ENCODE results near the gene MTO1. TPM values are rescaled to one million over a fixed set of nuclear protein-coding genes. Genes with fewer than 3 reads are reported as not detected.

Gene MTO1, protein sequence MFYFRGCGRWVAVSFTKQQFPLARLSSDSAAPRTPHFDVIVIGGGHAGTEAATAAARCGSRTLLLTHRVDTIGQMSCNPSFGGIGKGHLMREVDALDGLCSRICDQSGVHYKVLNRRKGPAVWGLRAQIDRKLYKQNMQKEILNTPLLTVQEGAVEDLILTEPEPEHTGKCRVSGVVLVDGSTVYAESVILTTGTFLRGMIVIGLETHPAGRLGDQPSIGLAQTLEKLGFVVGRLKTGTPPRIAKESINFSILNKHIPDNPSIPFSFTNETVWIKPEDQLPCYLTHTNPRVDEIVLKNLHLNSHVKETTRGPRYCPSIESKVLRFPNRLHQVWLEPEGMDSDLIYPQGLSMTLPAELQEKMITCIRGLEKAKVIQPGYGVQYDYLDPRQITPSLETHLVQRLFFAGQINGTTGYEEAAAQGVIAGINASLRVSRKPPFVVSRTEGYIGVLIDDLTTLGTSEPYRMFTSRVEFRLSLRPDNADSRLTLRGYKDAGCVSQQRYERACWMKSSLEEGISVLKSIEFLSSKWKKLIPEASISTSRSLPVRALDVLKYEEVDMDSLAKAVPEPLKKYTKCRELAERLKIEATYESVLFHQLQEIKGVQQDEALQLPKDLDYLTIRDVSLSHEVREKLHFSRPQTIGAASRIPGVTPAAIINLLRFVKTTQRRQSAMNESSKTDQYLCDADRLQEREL
- 19.1 and 26.3 TPM in 2 replicates for total RNA-seq (2014; rRNA removed; shearing (Covaris generic))

DNA sequence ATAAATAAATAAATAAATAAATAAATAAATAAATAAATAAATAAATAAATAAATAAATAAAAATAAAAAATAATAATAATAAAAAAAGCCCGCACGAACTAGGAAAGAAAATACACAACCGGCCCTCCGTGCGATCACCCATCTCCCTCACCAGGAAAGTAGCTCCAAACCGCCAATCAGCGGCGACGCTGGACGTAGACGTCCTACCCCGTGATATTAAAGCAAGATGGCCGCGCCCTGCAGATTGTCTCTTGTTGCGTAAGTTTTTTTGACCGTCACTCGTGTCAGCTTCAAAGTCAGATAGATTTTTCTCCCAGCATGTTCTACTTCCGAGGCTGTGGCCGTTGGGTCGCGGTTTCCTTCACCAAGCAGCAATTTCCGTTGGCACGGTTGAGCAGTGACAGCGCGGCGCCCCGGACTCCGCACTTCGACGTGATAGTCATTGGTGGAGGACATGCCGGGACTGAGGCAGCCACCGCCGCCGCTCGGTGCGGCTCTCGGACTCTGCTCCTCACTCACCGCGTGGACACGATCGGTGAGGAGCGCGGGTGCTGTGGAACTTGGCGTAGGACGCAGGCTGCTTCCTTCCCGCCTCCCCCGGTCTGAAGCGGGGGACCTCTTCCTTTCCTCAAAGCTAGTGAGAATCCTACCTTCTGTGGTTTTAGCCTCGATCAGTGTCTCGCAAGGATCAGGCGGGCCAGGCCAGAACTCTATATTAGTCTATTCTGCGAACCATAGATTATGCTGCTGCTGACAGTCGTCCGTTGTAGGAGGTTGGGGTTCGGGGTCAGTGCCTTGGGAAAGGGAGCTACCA lies at the start of gene MTO1:
Gene MTO1, plus strand, starts transcription at position 201 of the 814 bp plus-strand sequence. Its CDS starts 118 bp downstream, at position 319.

GRCh38 chr6:73452107-73452461 lies 9.5 kb upstream of the MTO1 start, which contains the start of gene CGAS:
Gene CGAS, minus strand, starts transcription at chr6:73452297. Its CDS starts 116 bp downstream, at chr6:73452181.

GRCh38 chr6:73520688-73521350 lies 59.3 kb downstream of the MTO1 start, which contains the start of gene EEF1A1:
Gene EEF1A1, minus strand, starts transcription at chr6:73521032. Its CDS starts 1,006 bp downstream, at chr6:73520026.

Small RNAs within 50 kb of the gene (small RNA-seq; reads per million reads assigned to genes)
- gene AL603910.2 (not detected), gene RN7SL827P (not detected), gene RNU6-975P (not detected)

Other genes with a start within 250 kb of the MTO1 start
- gene KHDC1L, start 236.2 kb upstream of the MTO1 start, total RNA-seq (2014; rRNA removed; shearing (Covaris generic)) = not detected in 2 replicates
- not detected in 2 replicates for gene KHDC1, start 198.5 kb upstream of the MTO1 start, total RNA-seq (2014; rRNA removed; shearing (Covaris generic))
- gene DPPA5, start 107.5 kb upstream of the MTO1 start, total RNA-seq (2014; rRNA removed; shearing (Covaris generic)) = not detected in 2 replicates
- not detected in 2 replicates for gene KHDC3L, start 99.1 kb upstream of the MTO1 start, total RNA-seq (2014; rRNA removed; shearing (Covaris generic))
- gene OOEP, start 91.8 kb upstream of the MTO1 start, total RNA-seq (2014; rRNA removed; shearing (Covaris generic)) = not detected in 2 replicates
- gene DDX43, start 66.9 kb upstream of the MTO1 start, total RNA-seq (2014; rRNA removed; shearing (Covaris generic)) = not detected in 2 replicates
- gene CGAS, start 9.4 kb upstream of the MTO1 start, total RNA-seq (2014; rRNA removed; shearing (Covaris generic)) = 0.03 TPM in 1 of 2 replicates, not detected in the other
- 8,479 and 9,610 TPM in 2 replicates for gene EEF1A1, start 59.3 kb downstream of the MTO1 start, total RNA-seq (2014; rRNA removed; shearing (Covaris generic))
- gene SLC17A5, start 192.3 kb downstream of the MTO1 start, total RNA-seq (2014; rRNA removed; shearing (Covaris generic)) = 2.9 and 3.4 TPM in 2 replicates
- gene CD109, start 234.5 kb downstream of the MTO1 start, total RNA-seq (2014; rRNA removed; shearing (Covaris generic)) = 36.4 TPM in 2 replicates